GM18505 (cell line): Measurements from ENCODE around the gene ARHGAP31.
"Not testable (repeated sequence)": the region's sequence is repeated elsewhere in the genome, so short reads cannot be mapped to it uniquely, and the experiment has no call there.

Experiments used
- ATAC-seq: cut with Tn5 transposase; IDR thresholded peaks from one replicate; pipeline ENCODE4 v1.9.1; 2021; ENCODE audit not compliant: unreplicated experiment
- POLR2A ChIP-seq: IDR thresholded peaks from 4 replicates; pipeline ENCODE4 v1.6.1; 2011; ENCODE audit warnings: borderline replicate concordance; ENCODE audit not compliant: insufficient read depth, insufficient read length; ENCODE audit errors: extremely low read depth

ARHGAP31 gene

GRCh38 chr3:119359476-119360326 is 65.5 kb downstream of the ARHGAP31 start:
- no peak for ATAC-seq
- TF ChIP-seq POLR2A, result no peak

GRCh38 chr3:119360736-119361462 is 66.7 kb downstream of the ARHGAP31 start:
- ATAC-seq, result no peak
- TF ChIP-seq POLR2A, result no peak

DNA sequence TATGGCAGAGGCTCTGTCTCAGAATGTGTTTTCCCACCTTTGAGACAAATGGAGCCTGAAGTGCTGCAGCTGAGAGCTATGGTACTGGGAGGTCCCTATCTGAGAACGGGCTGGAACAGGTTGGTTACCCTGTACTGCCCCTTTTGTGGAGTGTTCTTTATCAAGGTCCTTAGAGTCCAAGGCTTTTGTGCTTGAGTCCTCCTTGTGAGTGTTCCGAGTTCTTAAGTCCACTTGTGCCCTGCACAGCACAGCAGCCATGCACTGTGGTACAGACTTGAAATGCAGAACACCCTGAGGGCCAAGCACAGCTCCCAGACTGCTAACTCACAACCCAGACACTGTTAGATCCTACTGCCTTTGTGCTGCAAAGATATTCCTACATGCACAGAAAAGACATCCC is 67.8 kb downstream of the ARHGAP31 start:
- no peak for ATAC-seq
- TF ChIP-seq POLR2A, result no peak

DNA sequence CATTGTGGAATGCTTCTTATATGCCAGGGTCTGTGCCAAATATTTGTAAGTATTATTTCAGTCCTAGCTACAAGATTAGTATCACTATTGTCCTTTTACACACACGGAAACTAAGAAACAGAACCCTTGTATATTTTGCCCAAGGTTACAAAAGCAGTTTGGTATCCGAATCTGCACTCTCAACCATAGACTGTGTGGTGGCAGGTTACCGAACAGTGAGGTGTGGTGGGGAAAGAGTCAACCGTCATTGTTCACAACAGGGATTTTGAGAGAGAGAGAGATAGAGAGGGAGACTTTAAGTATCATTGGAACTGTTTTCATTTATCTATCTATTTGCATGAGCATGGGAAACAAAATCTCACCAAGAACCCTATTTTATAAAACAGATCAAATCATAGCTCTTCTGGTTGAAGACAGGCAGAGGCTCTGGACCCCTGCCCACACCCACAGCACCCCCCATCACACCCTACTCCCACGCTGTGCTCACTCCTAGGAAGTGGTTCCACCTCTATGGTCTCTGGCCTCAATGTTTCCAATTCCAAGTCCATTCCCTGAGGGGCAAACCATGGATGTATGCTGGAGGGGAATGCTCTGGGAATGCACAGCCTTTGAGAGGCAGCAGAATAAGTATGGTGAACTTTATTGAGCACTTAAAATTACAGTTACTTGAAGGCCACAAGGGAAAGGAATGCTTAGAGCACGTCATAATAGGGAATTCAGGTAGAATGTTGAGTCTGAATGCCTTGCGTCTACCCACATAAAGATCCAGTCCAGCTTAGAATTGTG is 69.0 kb downstream of the ARHGAP31 start:
- TF ChIP-seq POLR2A, result no peak
- no peak for ATAC-seq

DNA sequence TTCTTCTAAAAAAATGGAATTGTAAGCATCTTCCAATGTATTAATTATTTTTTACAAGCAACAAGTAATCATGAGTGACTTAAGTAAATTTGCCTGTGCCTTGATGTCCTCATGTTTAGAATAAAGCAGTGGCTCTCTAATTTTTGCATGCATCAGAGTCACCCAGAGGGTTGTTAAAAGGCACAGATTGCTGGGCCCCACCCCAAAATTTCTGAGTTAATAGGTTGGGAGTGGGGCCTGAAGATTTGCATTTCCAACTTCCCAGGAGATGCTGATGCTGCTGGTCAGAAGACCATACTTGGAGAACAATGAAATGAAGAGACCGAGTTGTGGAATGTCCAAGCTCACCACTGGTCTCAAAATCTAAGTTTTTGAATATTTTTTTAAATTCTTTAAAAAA is 70.2 kb downstream of the ARHGAP31 start:
- no peak for TF ChIP-seq POLR2A
- no peak for ATAC-seq

- ATAC-seq, result no peak
Measured at GRCh38 chr3:119365418-119365817, 71.2 kb downstream of the ARHGAP31 start.

GRCh38 chr3:119367000-119367399 is 72.8 kb downstream of the ARHGAP31 start:
- no peak for ATAC-seq
- TF ChIP-seq POLR2A, result no peak

More at GRCh38 chr3:119365418-119365817, 71.2 kb downstream of the ARHGAP31 start:
- TF ChIP-seq POLR2A, result no peak

DNA sequence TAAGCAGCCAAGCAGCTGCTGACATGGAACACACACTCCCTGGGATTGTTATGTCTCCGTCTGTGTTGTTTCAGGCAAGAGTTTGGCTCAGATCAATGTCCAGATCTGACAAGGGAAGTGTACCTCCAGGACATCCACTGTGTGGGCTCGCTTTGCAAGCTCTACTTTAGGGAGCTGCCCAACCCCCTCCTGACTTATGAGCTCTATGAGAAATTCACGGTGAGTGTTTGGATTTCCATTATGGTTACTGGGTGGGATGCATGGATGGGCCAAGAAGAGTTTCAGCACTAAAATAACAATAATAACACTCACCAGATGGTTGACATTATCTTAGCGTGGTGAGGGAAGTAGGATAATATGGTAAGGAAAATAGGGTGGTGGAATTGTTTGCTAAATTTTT is 74.1 kb downstream of the ARHGAP31 start:
- no peak for TF ChIP-seq POLR2A
- ATAC-seq, result no peak

GRCh38 chr3:119371786-119372185 is 77.6 kb downstream of the ARHGAP31 start:
- not testable (repeated sequence) for ATAC-seq

DNA sequence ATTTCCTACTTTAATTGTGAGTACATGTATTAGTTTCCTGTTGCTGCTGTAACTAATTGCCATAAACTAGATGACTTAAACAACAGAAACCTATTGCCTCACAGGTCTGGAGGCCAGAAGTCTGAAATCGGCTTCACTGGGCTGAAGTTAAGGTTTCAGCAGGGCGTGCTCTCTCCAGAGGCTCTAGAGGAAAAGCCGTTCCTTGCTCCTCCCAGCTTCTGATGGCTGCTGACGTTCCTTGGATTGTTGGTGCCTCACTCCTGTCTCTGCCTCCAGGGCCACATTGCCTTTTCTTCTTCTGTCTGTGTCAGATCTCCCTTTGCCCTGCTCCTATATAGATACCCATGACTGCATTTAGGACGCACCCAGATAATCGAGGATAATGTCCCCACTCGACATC is 80.9 kb downstream of the ARHGAP31 start:
- no peak for TF ChIP-seq POLR2A
- no peak for ATAC-seq

DNA sequence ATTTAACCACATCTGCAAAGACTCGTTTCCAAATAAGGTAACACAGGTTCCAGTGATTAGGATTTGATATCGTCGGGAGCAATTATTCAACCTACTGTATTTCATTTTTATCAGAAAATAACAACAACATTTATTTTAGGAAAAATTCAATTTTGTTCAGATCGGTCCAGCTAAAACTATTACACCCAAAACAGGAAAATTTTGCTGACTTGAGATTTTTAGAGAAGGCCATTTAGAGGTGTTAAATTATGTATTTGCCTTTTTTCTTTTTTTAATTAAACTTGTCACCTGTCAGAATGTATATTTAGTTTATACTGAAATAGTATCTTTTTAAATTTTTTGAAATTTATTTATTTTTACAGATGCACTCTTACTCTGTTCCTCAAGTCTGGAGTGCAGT is 81.3 kb downstream of the ARHGAP31 start:
- no peak for ATAC-seq
- no peak for TF ChIP-seq POLR2A

GRCh38 chr3:119376758-119377157 is 82.6 kb downstream of the ARHGAP31 start:
- TF ChIP-seq POLR2A, result no peak
- ATAC-seq, result no peak

DNA sequence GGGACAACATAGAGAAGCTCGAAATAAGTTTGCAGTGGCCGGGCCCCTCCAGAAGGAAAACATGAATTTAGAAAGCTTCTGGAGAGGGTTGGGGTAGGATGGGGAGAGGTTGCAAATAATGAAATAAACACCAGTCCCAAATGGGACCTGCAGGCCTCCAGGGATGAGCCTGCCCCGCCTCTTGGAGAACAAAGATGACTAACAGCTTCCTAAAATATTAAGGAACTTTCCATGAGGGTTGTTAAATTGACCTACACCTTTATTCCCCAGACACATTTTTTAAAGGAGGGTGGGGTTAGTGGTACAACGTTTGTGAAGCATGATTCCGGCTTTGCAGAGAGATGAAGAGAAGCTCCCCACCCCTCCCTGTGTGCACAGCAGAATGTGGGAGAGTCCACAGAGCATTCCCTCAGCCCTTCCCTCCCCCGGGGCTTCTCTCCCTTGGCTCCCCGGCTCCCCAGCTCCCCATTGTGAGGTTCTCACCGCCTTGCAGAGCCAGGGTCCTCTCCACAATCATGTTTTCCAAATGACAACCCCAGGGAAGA is 84.1 kb downstream of the ARHGAP31 start:
- no peak for ATAC-seq

More for the DNA sequence above, 84.1 kb downstream of the ARHGAP31 start:
- TF ChIP-seq POLR2A, result no peak
